Smooth muscle cell of the brain vasculature (primary cell): ENCODE results near the gene BAAT.

Source experiments
- DNase-seq: peaks from one replicate; pipeline ENCODE4 v3.0.0-alpha.2; 2012; ENCODE audit warnings: low read depth, low spot score

The BAAT gene

DNA sequence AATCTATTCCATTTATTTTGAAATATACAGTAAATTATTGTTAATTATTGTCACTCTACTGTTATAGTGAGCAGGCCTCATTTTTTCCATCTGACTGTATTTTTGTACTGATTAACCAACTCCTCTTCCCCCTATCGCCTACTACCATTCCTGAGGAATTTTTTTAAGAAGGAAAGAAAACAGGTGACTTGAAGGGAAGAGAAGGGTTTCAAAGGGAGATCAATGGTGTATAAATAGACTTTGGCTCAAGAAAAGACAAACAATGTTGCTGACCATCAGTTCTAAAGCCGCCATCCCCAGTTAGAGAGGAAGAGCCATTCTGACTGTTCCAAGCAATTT lies 69.7 kb downstream of the BAAT start:
- no peak for DNase-seq

DNA sequence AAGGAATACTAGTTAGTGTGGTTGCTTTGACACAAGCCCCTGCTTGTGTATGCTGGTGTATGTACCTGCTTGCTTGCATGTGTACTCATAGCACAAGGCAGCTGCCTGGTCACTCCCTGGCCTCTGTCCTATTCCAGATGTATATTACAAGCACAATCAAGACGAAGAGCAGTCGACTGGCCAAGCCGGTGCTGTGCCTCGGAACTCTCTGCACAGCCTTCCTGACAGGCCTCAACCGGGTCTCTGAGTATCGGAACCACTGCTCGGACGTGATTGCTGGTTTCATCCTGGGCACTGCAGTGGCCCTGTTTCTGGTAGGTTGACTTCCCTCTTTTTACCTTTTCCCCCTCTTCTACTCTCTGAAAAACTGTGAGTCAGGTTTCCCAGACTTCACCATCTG lies 72.1 kb downstream of the BAAT start:
- no peak for DNase-seq

GRCh38 chr9:101311758-101312420 lies 72.9 kb downstream of the BAAT start:
- peak; percentile 53 for DNase-seq

- no peak for DNase-seq
Observed at GRCh38 chr9:101311191-101311590, 73.6 kb downstream of the BAAT start.
